ENCODE data around the gene RND1.
A peak's percentile ranks its signal among the peaks of the same experiment; 100 is the strongest.

RND1 gene

GRCh38 chr12:48899651-48900050, 34.0 kb upstream of the RND1 start:
- H3K4me3 ChIP-seq (replicated peaks; ENCODE audit: low read depth, low read length) = no peak overlapping the region
- TF ChIP-seq CTCF (IDR thresholded peaks at IDR 0.05; ENCODE audit: low read depth, low read length, missing control alignments) = no peak
- no peak for DNase-seq (ENCODE audit: extremely low read depth, low read depth)

- H3K4me3 ChIP-seq (replicated peaks; ENCODE audit: low read depth, low read length) = no peak overlapping the region
- no peak for DNase-seq (ENCODE audit: extremely low read depth, low read depth)
- no peak for TF ChIP-seq CTCF (IDR thresholded peaks at IDR 0.05; ENCODE audit: low read depth, low read length, missing control alignments)
Measured at GRCh38 chr12:48894271-48894670, 28.6 kb upstream of the RND1 start.

GRCh38 chr12:48890657-48891418, 25.2 kb upstream of the RND1 start:
- DNase-seq (ENCODE audit: extremely low read depth, low read depth) = peak; percentile 20
- H3K4me3 ChIP-seq (replicated peaks; ENCODE audit: low read depth, low read length) = no peak overlapping the region
- TF ChIP-seq CTCF (IDR thresholded peaks at IDR 0.05; ENCODE audit: low read depth, low read length, missing control alignments) = peak; percentile 95

GRCh38 chr12:48889679-48890078, 24.0 kb upstream of the RND1 start:
- no peak for DNase-seq (ENCODE audit: extremely low read depth, low read depth)
- TF ChIP-seq CTCF (IDR thresholded peaks at IDR 0.05; ENCODE audit: low read depth, low read length, missing control alignments) = no peak

GRCh38 chr12:48883305-48884161, 17.9 kb upstream of the RND1 start:
- H3K4me3 ChIP-seq (replicated peaks; ENCODE audit: low read depth, low read length) = no peak overlapping the region
- no peak for TF ChIP-seq CTCF (IDR thresholded peaks at IDR 0.05; ENCODE audit: low read depth, low read length, missing control alignments)
- no peak for DNase-seq (ENCODE audit: extremely low read depth, low read depth)

More at GRCh38 chr12:48889679-48890078, 24.0 kb upstream of the RND1 start:
- H3K4me3 ChIP-seq (replicated peaks; ENCODE audit: low read depth, low read length) = no peak overlapping the region

GRCh38 chr12:48882972-48883304, 17.3 kb upstream of the RND1 start:
- H3K4me3 ChIP-seq (replicated peaks; ENCODE audit: low read depth, low read length) = no peak overlapping the region
- TF ChIP-seq CTCF (IDR thresholded peaks at IDR 0.05; ENCODE audit: low read depth, low read length, missing control alignments) = no peak
- DNase-seq (ENCODE audit: extremely low read depth, low read depth) = no peak
